Measurements from ENCODE around the gene UBR4.

The UBR4 gene

DNA sequence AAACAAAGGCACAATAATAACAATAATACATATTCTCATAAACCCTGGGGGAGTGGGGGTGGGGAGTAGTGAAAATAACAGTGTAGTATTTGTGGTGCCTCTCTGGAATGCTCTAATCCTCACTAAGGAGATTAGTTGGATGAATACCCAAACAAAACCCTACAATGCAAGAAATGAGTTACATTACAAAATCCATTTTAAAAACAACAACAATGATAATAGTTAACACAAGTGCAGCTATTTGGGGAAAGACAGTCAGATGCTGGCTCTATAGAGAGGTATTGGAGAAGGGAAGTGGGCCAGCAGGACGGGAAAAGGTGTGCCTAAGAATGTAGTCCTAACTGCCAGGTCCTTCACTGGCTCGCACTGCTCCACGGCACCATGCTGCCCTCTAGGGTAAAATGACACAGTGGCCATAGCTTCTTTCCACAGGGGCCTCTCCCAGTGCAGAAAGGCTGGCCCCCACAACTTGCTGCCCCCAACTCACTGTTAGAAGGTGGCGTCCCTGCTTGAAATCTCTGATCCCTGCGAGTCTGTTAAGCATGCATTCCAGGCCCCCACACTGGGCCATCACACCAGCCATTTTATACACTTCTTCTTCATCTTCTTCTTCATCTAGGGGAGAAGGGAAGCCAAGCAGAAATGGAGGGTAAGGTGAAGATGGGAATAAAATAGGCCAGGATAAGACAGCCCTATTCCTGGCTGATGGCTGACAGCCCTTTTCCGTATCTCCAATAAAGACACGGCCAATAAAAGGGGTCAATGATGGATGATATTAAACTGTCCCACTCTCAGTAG lies 113.8 kb downstream of the UBR4 start:
- DNase-seq (ENCODE audit: low read depth in 2 of 2, low spot score in 1 of 2), result no peak

- no peak for DNase-seq (ENCODE audit: low read depth in 2 of 2, low spot score in 1 of 2)
These were observed 118.7 kb downstream of the UBR4 start for GRCh38 chr1:19091196-19091953.

- no peak for DNase-seq (ENCODE audit: low read depth in 2 of 2, low spot score in 1 of 2)
These were observed 120.5 kb downstream of the UBR4 start for GRCh38 chr1:19089524-19089923.

- DNase-seq (ENCODE audit: low read depth in 2 of 2, low spot score in 1 of 2), result no peak
These were observed 121.2 kb downstream of the UBR4 start for GRCh38 chr1:19088717-19089442.

GRCh38 chr1:19087737-19088594 lies 122.1 kb downstream of the UBR4 start:
- DNase-seq (ENCODE audit: low read depth in 2 of 2, low spot score in 1 of 2), result no peak

DNA sequence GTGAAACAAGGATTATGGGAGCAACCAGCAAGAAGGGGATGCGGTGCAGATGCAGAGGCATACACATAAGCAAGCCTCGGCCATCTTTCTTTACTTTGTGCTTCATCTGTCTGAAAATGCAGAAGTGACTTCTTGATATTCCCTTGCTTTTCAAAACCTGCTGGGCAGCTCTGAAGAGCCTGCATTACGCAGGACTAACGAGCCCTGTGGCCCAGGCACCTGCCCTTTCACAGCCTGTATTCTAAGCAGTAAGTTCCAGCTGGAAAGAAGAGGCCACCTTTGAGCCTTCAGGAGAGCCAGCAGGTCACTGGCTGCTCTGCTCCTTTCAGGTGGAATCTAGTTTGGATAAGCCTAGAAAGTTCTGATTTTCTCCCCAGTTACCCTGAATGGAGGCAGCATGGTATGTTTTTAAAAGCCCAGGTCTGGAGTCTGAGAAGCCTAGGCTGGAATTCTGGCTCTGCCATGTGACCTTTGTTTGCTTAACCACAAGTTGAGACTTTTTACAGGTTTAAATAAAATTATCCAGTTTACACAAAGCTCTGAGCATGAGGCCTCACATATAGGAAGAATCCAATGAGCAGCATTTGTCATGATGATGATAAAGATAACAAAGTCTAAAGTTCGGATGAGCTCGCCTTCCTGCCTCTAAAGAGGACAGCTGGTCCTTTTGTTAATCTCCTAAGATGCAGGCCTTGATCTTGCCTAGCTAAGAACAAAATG lies 122.9 kb downstream of the UBR4 start:
- DNase-seq (ENCODE audit: low read depth in 2 of 2, low spot score in 1 of 2), result no peak

GRCh38 chr1:19086176-19086875 lies 123.7 kb downstream of the UBR4 start:
- no peak for DNase-seq (ENCODE audit: low read depth in 2 of 2, low spot score in 1 of 2)

- DNase-seq (ENCODE audit: low read depth in 2 of 2, low spot score in 1 of 2), result no peak
These were observed 125.8 kb downstream of the UBR4 start for GRCh38 chr1:19084206-19084738.

GRCh38 chr1:19083081-19083480 lies 127.0 kb downstream of the UBR4 start:
- no peak for DNase-seq (ENCODE audit: low read depth in 2 of 2, low spot score in 1 of 2)

DNA sequence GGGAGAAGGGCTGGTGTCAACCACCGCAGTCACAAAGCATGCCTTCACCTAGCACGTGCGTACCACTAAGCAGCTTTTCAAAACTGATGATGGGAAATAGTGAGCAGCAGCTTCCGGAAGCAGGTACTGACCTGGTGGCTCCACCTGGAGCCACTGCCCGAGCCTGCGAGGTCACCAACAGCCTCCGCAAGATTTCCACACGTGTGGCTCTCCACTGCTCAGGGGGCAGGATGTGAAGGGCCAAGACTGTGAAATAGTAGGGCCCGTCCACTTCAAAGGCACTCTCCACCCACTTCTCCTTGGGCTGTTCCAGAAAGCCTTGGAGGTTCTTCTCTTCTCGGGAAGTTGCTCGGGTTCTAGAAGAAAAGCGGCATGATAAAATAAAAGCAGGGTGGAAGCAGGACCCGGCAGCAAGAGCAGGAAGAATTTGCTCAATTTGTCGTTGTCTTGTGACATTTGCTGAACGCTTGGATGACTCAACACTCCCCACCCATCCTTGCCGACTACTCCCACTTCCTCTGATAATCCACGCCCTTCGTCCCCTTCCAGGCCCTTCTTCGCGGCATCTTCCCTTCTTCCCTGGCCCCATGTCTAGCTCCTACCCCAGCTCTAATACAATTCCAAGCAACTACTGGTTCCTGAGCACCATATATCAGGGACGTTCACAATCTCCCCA lies 128.7 kb downstream of the UBR4 start:
- DNase-seq (ENCODE audit: low read depth in 2 of 2, low spot score in 1 of 2), result no peak

DNA sequence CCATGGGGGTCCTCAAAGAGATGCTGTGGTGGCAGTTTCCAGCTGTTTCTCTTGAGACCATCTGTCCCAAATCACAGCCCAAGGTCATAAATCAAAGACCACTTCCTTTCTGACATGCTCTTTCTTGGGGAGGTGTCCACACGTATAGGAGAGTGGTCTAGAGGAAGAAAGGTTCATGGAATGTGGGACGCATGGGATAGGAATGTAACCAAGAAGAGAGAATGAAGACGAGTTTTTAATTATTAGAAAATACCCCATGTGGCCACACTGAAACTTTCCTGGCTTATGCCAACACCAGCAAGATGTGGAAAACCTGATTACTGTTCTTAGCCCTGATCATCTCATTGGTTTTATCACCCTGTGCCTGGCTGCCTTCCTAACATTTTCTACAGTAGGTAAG lies 129.3 kb downstream of the UBR4 start:
- no peak for DNase-seq (ENCODE audit: low read depth in 2 of 2, low spot score in 1 of 2)

DNA sequence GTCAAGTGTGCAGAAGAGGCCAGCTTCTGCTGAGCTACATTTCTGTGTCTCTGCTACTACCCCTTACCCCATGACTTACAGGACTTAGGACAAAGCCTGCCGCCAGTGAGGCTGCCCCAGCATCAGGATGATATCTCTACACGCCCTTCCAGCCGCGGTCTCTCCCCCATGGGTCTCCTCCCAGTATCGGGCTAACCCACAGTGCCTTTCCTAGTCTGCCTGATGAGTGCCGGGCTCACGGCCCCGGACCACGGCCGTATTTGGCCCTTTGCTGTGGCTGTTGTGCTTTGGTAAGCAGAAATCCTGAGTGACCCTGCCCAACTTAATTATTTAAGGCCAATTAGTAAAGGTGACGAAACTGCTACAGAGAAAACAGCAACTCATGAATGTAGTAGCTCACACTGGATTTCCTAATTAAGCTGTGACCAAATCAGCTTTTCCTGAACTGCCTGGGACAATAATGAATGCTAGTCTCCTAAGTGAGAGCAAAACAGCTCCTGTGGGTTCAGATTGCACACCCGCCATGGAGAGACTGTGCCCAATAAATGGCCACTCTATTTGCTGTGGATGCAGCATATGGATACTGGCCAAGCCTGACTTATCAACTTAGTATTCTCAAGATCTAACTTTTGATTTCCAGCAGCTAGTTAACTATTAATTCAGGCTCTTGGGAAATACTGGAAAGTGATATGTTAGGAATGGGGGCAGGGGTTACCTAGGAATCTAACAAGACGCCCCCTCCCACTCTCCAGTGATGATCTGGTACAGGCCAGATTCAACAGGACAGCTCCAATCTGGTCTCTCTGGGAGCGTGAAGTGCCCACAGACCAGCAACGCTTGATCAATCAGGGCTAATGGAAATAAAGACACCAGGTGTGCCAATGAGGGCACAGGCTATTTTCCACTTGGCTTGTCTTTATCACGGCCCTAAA lies 130.3 kb downstream of the UBR4 start:
- no peak for DNase-seq (ENCODE audit: low read depth in 2 of 2, low spot score in 1 of 2)

DNA sequence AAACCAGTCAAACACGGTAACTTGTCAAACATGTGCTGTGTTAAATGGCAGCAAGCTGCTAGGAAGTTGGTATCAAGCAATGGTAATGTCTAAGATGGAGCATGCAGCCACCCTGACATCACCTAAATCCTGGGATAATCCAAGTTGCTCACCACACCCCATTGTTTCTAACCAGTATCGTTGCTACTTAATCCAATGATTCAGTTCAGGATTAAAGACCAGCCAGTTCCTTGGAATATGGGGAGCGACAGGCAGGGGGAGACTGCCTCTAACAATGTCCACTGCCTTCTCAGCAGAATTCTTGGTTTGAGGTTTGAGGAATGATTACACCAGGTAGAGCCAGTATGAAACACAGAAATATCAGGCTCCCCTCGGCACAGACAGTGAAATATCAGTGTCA lies 131.5 kb downstream of the UBR4 start:
- DNase-seq (ENCODE audit: low read depth in 2 of 2, low spot score in 1 of 2), result no peak

- no peak for DNase-seq (ENCODE audit: low read depth in 2 of 2, low spot score in 1 of 2)
These were observed 133.0 kb downstream of the UBR4 start for GRCh38 chr1:19076841-19077616.

DNA sequence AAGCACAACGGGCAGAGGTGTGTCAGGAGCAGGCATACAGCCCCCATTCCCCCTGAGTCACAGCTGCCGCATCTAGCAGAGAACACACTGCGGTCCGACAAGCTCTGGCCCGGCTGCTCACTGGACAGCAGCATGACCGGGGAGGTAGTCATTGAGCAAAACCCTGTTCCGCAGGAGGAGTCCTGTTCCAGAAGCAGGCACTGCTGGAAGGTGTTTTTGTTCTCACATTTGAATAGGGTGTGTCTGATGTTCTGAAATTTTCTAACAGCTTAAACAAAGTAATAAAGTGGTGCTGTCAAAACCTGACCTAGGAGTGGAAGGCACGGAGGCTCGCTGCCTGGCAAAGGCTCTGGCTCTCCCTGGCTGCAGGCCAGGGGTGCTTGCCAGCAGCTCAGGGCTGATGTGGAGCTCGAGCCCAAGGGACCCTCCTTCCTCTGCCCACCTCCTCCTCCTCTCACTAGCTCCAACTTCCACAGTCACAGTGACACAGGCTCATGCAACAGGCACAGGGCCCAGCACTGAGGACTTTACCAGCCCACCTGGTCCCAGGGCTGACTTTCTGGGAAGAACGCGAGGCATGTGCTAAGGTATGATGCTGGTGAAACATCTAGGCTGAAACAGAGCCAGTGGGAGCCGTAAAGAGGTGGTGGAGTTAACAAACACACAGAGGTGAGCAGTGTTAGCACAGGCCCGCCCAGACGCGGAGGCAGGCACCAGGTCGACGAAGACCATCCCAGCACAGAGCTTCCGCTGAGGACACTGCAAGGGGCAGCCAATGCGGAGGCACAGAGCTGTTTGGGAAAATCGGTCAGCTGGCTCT lies 135.0 kb downstream of the UBR4 start:
- no peak for DNase-seq (ENCODE audit: low read depth in 2 of 2, low spot score in 1 of 2)

DNA sequence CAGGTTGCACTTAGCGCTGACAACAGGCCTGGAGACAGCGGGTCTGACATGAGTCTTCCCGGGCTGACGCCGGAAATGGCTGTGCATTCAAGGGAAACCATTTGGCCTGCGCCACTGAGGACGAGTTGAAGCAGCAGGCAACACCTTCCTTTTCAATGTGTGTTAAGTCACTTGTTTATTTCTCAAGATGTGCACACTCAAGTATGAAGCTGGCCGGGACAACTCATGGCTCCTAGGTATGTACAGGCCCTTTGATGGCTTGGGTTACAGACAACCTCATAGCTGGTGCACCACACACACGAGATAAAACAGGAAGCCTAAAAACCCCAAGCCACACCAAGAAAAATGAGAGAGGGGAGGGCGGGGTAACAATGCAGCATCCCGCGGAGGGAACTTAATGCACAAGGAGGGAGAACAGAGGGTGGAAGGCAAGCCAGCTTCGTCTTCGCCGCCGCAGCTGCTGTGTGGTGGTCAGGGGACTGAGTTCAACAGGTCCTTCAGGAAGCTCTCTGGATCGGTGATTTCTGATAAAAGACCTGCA lies 135.6 kb downstream of the UBR4 start:
- DNase-seq (ENCODE audit: low read depth in 2 of 2, low spot score in 1 of 2), result peak; percentile 19 to 28

All from stimulated activated CD8-positive, alpha-beta memory T cell treated with anti-CD3 and anti-CD28 coated beads, Interleukin-4, amount 100 ng/mL, for 1 hour (primary cell).